GM12801 (cell line): ENCODE data around the gene FBXW5.

Source experiments
- CTCF ChIP-seq: IDR thresholded peaks from one replicate; pipeline ENCODE4 v1.5.1; 2011; ENCODE audit warnings: control low read depth; ENCODE audit not compliant: insufficient read length; ENCODE audit errors: extremely low read depth

Gene FBXW5

GRCh38 chr9:136963341-136963740 lies 18.8 kb upstream of the FBXW5 start:
- no peak for TF ChIP-seq CTCF

DNA sequence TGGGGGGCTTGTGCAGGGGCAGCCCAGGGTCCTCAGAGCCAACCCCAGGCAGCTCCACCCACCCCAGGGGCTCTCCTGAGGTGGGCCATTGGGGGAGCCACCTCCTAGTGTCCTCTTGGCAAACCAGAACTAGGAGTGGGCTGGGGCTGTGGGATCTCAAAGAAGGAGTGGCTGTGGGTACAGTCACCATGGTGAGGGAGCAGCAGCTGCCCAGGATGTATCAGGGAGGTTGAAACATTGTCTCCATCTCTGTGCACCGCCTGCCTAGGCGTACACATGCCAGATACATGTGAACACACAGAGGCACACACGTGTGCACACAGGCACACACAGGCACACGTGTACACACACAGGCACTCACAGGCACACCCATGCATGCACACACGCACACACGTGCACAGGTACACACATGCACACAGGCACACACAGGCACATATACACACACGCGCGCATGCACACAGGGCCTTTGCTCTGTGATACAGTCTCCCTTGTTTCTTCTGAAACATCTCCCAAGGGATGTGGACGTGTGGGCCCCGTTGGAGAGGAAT lies 18.2 kb upstream of the FBXW5 start:
- TF ChIP-seq CTCF = no peak

GRCh38 chr9:136962163-136962562 lies 17.6 kb upstream of the FBXW5 start:
- TF ChIP-seq CTCF = no peak

DNA sequence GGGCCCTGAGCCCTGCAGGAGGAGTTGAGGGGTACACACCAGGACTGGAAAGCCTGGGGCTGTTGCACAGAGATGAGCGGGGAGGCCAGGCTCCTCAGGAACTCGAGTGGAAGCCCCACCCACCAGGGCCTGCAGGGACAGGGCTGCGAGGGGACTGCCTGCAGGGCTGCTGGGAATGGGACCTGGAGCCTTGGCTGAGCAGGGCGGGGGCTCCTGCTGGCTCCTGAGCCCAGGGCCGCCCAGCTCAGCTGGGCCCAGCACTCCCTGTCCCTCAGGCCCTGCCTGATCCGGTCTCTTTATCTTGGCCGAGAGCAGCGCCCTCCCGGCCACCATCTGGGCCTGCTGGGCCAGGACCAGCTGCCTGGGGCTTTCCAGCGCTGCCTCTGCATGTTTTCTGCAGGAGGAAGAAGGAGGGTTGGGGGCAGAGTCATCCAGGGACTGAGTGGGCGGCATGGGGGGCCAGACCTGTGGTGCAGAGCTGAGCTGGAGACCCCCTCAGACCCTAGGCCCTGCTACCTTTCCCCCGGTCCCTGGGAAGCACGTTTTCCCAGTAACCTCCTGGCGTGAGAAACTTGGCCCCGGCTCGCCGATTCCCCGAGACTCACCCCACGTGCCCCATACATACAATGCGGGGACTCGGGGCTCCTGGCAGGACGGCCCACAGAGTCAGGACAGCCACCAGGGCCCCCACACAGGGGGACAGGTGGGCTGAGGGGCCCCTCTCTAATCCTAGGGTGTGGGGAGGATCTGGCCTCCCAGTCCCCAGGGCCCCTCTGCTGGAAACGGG lies 16.9 kb upstream of the FBXW5 start:
- TF ChIP-seq CTCF = no peak

- no peak for TF ChIP-seq CTCF
Observed at GRCh38 chr9:136960938-136961275, 16.4 kb upstream of the FBXW5 start.

- TF ChIP-seq CTCF = no peak
Observed at GRCh38 chr9:136960212-136960937, 15.8 kb upstream of the FBXW5 start.

DNA sequence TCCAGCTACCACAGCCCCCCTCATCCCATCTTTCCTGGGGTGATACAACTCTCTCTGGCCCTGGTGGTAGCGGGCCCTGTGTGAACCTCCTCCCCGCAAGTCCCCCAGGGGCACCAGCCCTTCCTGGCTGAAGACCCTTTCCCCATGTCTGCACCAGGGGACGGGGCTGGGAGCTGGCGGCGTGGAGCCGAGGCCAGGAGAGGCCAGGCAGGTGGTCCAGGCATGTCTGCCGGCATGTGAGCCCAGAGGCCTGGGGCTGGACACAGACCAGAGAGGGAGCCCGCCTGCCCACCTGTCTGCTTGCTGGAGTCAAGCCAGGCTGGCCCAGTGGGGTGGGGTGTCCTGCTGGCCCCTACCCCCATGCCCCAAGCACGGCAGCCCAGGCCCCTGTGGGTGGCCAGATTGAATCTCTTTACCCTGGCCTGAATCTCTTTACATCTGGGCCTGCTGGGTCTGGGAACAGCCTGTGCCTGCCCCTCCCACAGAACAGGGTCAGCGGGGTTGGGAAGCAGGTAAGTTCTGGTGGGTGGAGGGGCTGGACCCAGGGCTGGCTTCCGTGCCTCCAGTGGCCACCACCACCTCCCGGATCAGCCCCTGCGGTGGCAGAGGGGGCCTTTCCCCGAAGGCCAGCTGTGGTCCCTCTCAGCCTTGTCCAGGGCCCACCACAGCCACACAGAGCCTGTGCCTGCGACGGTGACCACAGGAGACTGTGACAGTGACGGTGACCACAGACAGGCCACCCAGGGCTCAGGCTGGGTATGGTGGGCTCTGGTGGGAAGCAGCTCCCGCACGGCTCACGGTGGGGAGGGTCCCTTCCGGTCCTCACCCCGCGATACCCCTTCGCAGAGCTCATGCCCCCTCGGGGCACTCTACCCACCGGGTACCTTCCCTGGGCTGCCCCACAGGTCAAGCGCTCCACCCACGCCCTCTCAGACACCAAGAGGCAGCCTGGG lies 14.6 kb upstream of the FBXW5 start:
- no peak for TF ChIP-seq CTCF
